ENCODE results near the gene PYGO2. TPM values are rescaled to one million over a fixed set of nuclear protein-coding genes. Genes with fewer than 3 reads are reported as not detected.

The PYGO2 gene
- polyA plus RNA-seq, 4 donors = 22.1 to 34.7 (median 24.8) TPM

DNA sequence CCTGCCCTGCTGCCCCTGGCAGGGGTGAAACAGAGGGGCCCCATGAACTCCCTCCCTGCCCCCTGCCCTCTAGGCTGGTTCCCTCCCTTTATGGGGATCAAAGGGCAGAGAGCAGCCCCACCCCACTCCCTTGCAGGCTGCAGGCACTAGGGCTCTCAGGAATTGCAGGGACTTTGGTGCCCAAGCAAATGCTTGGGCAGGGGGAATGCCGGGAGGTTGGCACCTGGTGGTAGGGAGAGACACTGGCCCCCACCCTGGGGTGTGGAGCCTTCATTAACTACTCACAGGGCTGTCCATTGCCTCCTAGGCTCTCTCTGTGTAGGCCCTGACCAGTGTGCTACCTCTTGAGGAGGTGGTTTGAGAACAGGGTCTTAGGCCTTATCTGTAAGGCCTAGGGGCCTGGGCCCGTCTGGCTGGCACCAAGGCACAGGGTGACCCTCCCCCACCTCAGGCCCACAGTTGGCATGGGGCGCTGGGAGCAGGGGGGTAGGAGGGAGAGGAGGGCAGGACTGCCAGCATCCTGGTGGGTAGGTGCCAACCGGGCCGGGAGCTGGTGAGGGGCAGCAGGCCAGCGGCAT lies 45.8 kb upstream of the PYGO2 start:
- 19 to 55% (median 47%) methylated on average over 6 of the region's 6 CpGs for WGBS, 3 donors
- Histone ChIP-seq H3K27me3 (ENCODE audit: control insufficient read depth in 3 of 3, insufficient read depth in 3 of 3, low read length in 3 of 3) (no peaks in the 10 kb centered on the region), H3K4me3 (ENCODE audit: low read depth in 1 of 3, low read length in 3 of 3) (peak overlapping the region in 2 of 3 donors; percentile 23 to 60), H3K27ac (ENCODE audit: low read depth in 1 of 3, low read length in 2 of 3) (peak overlapping the region; percentile 68 to 96 (median 95)), H3K4me1 (ENCODE audit: control insufficient read depth in 3 of 3, insufficient read depth in 2 of 3, low read depth in 1 of 3, low read length in 2 of 3) (peaks cover 7 to 81% (median 36%) of the 10 kb centered on the region in 3 donors), H3K9me3 (ENCODE audit: control insufficient read depth in 2 of 2, insufficient read depth in 1 of 2, low read depth in 1 of 2, low read length in 1 of 2) (no peaks in the 10 kb centered on the region), H3K36me3 (ENCODE audit: control insufficient read depth in 3 of 3, insufficient read depth in 2 of 3, low read depth in 1 of 3, low read length in 3 of 3) (peaks cover 0 to 77% (median 4%) of the 10 kb centered on the region in 3 donors)
- FAIRE-seq (no peak), DNase-seq (peak; percentile 82 to 99)

DNA sequence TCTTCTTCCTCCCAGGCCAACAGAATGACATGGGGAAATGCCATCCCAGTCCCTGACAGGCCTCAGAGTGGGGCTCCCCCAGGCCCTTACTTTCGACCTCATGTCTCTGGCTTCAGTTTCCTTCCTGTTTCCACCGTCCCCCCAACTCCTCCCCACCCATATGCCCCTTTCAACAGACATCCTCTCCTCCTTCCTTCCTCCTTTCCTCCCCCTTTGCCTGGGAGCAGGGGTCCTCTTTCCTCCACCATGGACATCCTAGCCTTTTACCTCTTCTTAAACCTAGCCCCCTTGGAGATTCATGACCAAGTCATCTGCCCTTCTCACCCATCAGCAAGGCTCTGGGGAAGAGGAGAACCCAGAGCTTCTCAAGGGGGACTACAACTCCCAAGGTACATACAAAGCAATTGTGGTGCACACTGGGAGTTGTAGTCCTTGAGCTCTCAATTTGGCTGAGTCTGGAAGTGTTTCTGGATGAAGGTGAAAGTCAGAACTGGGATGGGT lies 45.1 kb upstream of the PYGO2 start:
- peaks cover 7 to 74% (median 30%) of the 10 kb centered on the region in 3 donors for H3K4me1 ChIP-seq (ENCODE audit: control insufficient read depth in 3 of 3, insufficient read depth in 2 of 3, low read depth in 1 of 3, low read length in 2 of 3)
- no peaks in the 10 kb centered on the region for H3K9me3 ChIP-seq (ENCODE audit: control insufficient read depth in 2 of 2, insufficient read depth in 1 of 2, low read depth in 1 of 2, low read length in 1 of 2)
- WGBS, 3 donors = 0 to 17% (median 11%) methylated on average over 2 of the region's 2 CpGs
- H3K27ac ChIP-seq (ENCODE audit: low read depth in 1 of 3, low read length in 2 of 3) = peak overlapping the region; percentile 68 to 99 (median 96)
- H3K4me3 ChIP-seq (ENCODE audit: low read depth in 1 of 3, low read length in 3 of 3) = no peak overlapping the region
- no peaks in the 10 kb centered on the region for H3K27me3 ChIP-seq (ENCODE audit: control insufficient read depth in 3 of 3, insufficient read depth in 3 of 3, low read length in 3 of 3)
- peaks cover 0 to 70% (median 4%) of the 10 kb centered on the region in 3 donors for H3K36me3 ChIP-seq (ENCODE audit: control insufficient read depth in 3 of 3, insufficient read depth in 2 of 3, low read depth in 1 of 3, low read length in 3 of 3)
- FAIRE-seq (no peak), DNase-seq (no peak)

DNA sequence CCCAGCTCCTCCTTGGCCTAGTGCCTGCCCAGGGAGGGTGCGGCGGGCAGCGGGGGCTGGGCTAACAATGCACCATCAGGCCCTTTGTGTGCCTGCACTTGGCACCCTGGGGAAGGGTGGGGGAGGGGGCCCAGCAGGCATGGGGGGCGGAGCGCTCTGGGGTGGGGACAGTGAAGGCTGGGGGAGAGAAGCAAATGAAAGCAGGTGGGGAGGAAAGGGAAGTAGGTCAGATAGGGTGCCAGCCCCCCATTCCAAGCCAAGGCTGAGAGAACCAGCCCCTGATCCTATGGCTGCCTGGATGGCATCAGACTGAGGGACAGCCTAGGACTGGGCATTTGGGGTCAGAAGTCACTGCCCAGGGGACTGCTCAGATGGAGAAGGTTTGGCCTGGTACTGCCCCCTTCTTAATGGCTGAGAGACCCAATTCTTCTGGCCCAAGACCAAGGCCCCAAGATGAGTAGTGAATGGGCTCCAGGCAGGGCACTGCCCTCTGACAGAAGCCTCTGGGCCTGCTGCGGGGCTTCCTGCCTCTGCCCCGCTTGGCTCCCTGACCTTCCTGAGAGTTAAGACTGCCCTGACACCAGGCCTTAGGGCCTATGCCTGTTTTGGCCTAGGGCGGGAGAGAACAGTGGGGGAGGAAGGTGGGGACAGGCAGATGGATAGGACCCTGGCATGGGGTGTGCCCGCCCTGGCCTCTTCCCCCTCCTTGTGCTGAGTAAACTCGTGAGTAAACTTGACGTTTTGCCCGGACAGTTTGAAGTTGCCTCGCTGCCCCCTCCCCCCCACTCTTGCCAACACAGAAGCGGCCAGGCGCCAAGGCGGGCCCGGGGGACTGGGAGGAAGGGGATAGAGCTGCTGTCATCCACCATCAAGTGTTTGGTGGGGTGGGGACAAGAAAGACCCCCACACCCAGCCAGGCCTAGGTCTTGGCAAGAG lies 43.8 kb upstream of the PYGO2 start:
- Histone ChIP-seq H3K9me3 (ENCODE audit: control insufficient read depth in 2 of 2, insufficient read depth in 1 of 2, low read depth in 1 of 2, low read length in 1 of 2) (no peaks in the 10 kb centered on the region), H3K27ac (ENCODE audit: low read depth in 1 of 3, low read length in 2 of 3) (peak overlapping the region; percentile 96 to 99 (median 98)), H3K4me1 (ENCODE audit: control insufficient read depth in 3 of 3, insufficient read depth in 2 of 3, low read depth in 1 of 3, low read length in 2 of 3) (peaks cover 7 to 61% (median 19%) of the 10 kb centered on the region in 3 donors), H3K36me3 (ENCODE audit: control insufficient read depth in 3 of 3, insufficient read depth in 2 of 3, low read depth in 1 of 3, low read length in 3 of 3) (peaks cover 0 to 57% (median 0%) of the 10 kb centered on the region in 3 donors), H3K4me3 (ENCODE audit: low read depth in 1 of 3, low read length in 3 of 3) (peak overlapping the region; percentile 4 to 88 (median 77)), H3K27me3 (ENCODE audit: control insufficient read depth in 3 of 3, insufficient read depth in 3 of 3, low read length in 3 of 3) (no peaks in the 10 kb centered on the region)
- no peak for FAIRE-seq
- 14 to 41% (median 33%) methylated on average over 16 to 17 of the region's 17 CpGs for WGBS, 3 donors
- peak in 1 of 2 donors; percentile 81 for DNase-seq

DNA sequence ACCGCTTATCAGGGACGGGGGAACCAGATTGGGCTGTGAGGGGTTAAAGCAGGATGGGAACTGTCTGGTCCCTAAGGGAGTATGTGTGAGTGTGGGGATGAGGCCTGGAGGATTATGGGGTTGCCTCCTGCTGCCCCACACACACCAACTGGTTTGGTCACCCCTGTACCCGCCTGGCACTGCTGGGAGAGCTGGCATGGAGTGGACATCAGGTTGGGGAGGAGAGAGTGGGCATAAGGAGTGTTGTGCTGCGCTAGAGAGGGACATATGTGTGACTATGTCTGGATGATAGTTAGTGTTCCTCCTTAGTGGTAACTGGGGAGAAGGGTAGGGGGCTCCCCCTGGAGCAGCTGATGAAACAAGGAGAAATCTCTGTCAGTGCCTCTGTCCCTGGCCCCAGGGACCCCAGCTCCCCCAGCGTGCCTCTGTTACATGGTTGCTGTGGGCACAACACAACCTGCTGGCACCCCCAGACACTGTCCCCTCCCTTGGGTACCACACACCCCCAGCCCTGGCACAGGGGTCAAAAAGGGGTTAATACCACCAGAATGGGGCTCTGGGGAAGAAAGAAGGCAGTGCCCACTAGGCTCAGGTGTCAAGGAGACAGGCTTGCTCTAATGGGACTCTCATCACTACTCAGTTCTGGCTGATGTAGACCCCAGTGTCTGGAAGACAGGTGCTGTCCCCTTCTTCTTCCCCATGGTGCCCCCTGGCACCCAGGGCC lies 42.9 kb upstream of the PYGO2 start:
- Histone ChIP-seq H3K4me1 (ENCODE audit: control insufficient read depth in 3 of 3, insufficient read depth in 2 of 3, low read depth in 1 of 3, low read length in 2 of 3) (peaks cover 8 to 61% (median 21%) of the 10 kb centered on the region in 3 donors), H3K27ac (ENCODE audit: low read depth in 1 of 3, low read length in 2 of 3) (peak overlapping the region; percentile 96 to 99 (median 98)), H3K9me3 (ENCODE audit: control insufficient read depth in 2 of 2, insufficient read depth in 1 of 2, low read depth in 1 of 2, low read length in 1 of 2) (no peaks in the 10 kb centered on the region), H3K36me3 (ENCODE audit: control insufficient read depth in 3 of 3, insufficient read depth in 2 of 3, low read depth in 1 of 3, low read length in 3 of 3) (peaks cover 0 to 48% (median 0%) of the 10 kb centered on the region in 3 donors), H3K27me3 (ENCODE audit: control insufficient read depth in 3 of 3, insufficient read depth in 3 of 3, low read length in 3 of 3) (no peaks in the 10 kb centered on the region), H3K4me3 (ENCODE audit: low read depth in 1 of 3, low read length in 3 of 3) (peak overlapping the region; percentile 70 to 88 (median 77))
- no peak for DNase-seq
- no peak for FAIRE-seq
- WGBS, 3 donors = 9 to 30% (median 27%) methylated on average over 4 to 5 of the region's 5 CpGs

DNA sequence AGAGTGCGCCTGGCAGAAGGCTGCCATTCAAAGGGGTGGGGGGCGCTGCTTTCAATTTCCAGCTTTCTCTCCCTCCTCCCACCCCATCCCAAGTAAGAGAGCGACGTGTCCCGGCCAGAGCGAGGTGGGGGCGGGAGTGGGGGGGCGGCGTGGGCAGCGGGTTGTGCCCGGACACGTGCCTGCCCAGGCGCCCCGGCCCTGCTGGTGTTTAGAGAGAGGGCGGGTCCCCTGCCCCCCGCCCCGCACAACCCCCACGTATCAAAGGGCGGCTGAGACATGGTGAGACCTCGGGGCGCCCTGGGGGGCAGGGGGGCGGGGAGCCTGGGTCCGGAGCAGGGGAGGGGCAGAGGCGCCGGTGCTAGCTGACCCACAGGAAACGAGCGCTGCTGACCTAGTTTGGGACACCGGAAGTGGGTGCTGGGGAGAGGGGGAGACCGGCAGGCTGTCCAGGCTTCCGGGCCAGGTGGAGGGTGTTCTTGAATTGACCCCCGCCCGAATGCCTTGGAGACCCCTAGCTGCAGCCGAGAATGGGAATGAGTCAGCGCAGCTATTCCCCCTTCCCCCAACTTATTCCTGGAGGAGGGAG lies 42.3 kb upstream of the PYGO2 start:
- peak; percentile 74 to 88 for DNase-seq
- Histone ChIP-seq H3K9me3 (ENCODE audit: control insufficient read depth in 2 of 2, insufficient read depth in 1 of 2, low read depth in 1 of 2, low read length in 1 of 2) (no peaks in the 10 kb centered on the region), H3K27ac (ENCODE audit: low read depth in 1 of 3, low read length in 2 of 3) (peak overlapping the region; percentile 96 to 99 (median 98)), H3K27me3 (ENCODE audit: control insufficient read depth in 3 of 3, insufficient read depth in 3 of 3, low read length in 3 of 3) (no peaks in the 10 kb centered on the region), H3K4me3 (ENCODE audit: low read depth in 1 of 3, low read length in 3 of 3) (peak overlapping the region; percentile 70 to 88 (median 77)), H3K4me1 (ENCODE audit: control insufficient read depth in 3 of 3, insufficient read depth in 2 of 3, low read depth in 1 of 3, low read length in 2 of 3) (peaks cover 8 to 61% (median 21%) of the 10 kb centered on the region in 3 donors), H3K36me3 (ENCODE audit: control insufficient read depth in 3 of 3, insufficient read depth in 2 of 3, low read depth in 1 of 3, low read length in 3 of 3) (peaks cover 0 to 42% (median 0%) of the 10 kb centered on the region in 3 donors)
- WGBS, 3 donors = 1 to 5% (median 1%) methylated on average over 25 to 34 of the region's 34 CpGs
- no peak for FAIRE-seq

DNA sequence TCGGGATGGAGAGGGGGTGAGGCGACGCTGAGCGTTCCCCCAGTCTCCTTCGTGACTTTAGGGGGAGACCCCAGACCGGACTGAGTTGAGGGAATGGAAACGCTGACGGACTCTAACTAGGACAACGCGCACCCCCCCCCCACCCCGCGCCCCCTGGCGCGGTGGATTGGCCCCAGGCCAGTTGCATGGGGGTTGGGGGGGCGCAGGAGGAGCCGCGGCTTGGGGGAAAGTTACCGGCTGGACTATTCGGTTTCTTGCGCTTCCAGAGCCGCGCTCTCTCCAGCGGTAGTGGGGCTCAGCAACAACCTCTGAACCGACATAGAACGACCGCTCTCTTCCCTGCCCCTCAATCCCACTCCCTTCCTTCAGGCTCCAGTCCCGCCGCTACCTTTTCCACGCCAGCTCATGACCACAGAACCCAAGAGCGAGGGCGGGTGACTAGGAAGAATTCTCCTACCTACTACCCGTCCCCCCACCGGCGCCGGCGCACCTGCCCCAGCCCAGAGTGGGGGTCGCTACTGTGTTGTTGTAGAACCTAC lies 41.7 kb upstream of the PYGO2 start:
- DNase-seq (peak in 1 of 2 donors; percentile 59), FAIRE-seq (no peak)
- H3K27ac ChIP-seq (ENCODE audit: low read depth in 1 of 3, low read length in 2 of 3) = peak overlapping the region; percentile 96 to 99 (median 98)
- H3K4me3 ChIP-seq (ENCODE audit: low read depth in 1 of 3, low read length in 3 of 3) = peak overlapping the region; percentile 70 to 88 (median 77)
- WGBS, 3 donors = 0 to 1% (median 0%) methylated on average over 33 to 37 of the region's 37 CpGs
- H3K4me1 ChIP-seq (ENCODE audit: control insufficient read depth in 3 of 3, insufficient read depth in 2 of 3, low read depth in 1 of 3, low read length in 2 of 3) = peaks cover 8 to 57% (median 21%) of the 10 kb centered on the region in 3 donors
- peaks cover 0 to 36% (median 0%) of the 10 kb centered on the region in 3 donors for H3K36me3 ChIP-seq (ENCODE audit: control insufficient read depth in 3 of 3, insufficient read depth in 2 of 3, low read depth in 1 of 3, low read length in 3 of 3)
- no peaks in the 10 kb centered on the region for H3K9me3 ChIP-seq (ENCODE audit: control insufficient read depth in 2 of 2, insufficient read depth in 1 of 2, low read depth in 1 of 2, low read length in 1 of 2)
- H3K27me3 ChIP-seq (ENCODE audit: control insufficient read depth in 3 of 3, insufficient read depth in 3 of 3, low read length in 3 of 3) = no peaks in the 10 kb centered on the region

DNA sequence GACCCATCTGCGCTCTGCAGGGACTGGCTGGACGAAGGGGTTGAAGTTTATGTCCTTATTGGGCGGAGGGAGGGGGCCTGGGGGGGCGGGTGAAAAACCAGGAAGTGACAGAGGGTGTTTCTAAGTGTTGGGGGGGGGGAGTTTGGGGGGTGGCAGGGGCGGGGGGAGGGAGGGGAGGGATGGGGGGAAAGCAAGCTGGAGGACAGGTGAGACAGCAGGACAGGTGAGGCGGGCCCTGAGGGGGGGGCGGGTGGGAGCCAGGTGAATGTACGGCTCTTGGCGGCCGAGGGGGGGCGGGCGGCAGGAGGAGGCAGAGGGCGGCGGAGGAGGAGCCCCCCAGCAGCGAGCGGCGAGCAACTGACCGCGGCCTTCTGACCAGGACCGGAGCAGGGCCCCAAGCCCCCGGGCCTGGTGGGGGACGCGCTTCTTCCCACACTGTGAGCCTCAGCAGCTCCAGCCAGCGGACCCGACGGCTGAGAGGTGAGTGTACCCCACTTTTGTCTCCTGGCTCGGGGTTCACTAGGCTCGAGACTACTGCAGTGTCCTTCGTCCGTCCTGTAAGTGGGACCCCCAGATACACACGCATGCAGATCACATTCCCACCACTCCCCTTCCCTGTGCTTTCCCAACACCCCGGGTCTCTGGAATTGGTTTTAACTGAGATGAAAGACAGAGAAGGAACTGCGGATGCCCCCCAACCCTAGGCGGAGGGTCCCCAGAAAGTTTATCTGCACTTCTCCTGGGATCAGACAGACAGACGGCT lies 41.1 kb upstream of the PYGO2 start, which contains the start of gene ZBTB7B:
Gene ZBTB7B, plus strand, starts transcription at position 339 of the 763 bp plus-strand sequence. CDS start 11,859 bp downstream, outside the sequence.
- DNase-seq (peak in 1 of 2 donors; percentile 66), FAIRE-seq (no peak)
- peak within 1 kb of the TSS; percentile 96 to 99 (median 98) for H3K27ac ChIP-seq (ENCODE audit: low read depth in 1 of 3, low read length in 2 of 3)
- H3K4me3 ChIP-seq (ENCODE audit: low read depth in 1 of 3, low read length in 3 of 3) = peak within 1 kb of the TSS; percentile 70 to 88 (median 77)
- peaks cover 0 to 31% (median 0%) of the 10 kb centered on the region in 3 donors for H3K36me3 ChIP-seq (ENCODE audit: control insufficient read depth in 3 of 3, insufficient read depth in 2 of 3, low read depth in 1 of 3, low read length in 3 of 3)
- H3K27me3 ChIP-seq (ENCODE audit: control insufficient read depth in 3 of 3, insufficient read depth in 3 of 3, low read length in 3 of 3) = no peaks in the 10 kb centered on the region
- H3K4me1 ChIP-seq (ENCODE audit: control insufficient read depth in 3 of 3, insufficient read depth in 2 of 3, low read depth in 1 of 3, low read length in 2 of 3) = peaks cover 8 to 50% (median 21%) of the 10 kb centered on the region in 3 donors
- no peaks in the 10 kb centered on the region for H3K9me3 ChIP-seq (ENCODE audit: control insufficient read depth in 2 of 2, insufficient read depth in 1 of 2, low read depth in 1 of 2, low read length in 1 of 2)
- WGBS, 3 donors = 0 to 1% (median 0%) methylated on average over 19 to 35 of the region's 35 CpGs
